Astrocyte of the spinal cord (primary cell): Measurements from ENCODE around the gene PYGO2.

Experiments
- DNase-seq: peaks from one replicate; pipeline ENCODE4 v3.0.0; 2011; ENCODE audit warnings: low read depth, low spot score
- H3K4me3 ChIP-seq: 2 replicates; pipeline ENCODE4 v1.5.1; 2011; ENCODE audit warnings: low read depth, mild to moderate bottlenecking, low read length, moderate library complexity
- in situ Hi-C: cut with HindIII; loops from 2 replicates; pipeline ENCODE4 v1.10.0; 2017; ENCODE audit warnings: low sequenced_read_pairs
- TF ChIP-seq, protein P1 (sequence below): IDR thresholded peaks from 2 replicates; pipeline ENCODE4 v1.5.1; 2012; ENCODE audit warnings: low read depth, mild to moderate bottlenecking, low read length, inconsistent platforms

The PYGO2 gene

DNA sequence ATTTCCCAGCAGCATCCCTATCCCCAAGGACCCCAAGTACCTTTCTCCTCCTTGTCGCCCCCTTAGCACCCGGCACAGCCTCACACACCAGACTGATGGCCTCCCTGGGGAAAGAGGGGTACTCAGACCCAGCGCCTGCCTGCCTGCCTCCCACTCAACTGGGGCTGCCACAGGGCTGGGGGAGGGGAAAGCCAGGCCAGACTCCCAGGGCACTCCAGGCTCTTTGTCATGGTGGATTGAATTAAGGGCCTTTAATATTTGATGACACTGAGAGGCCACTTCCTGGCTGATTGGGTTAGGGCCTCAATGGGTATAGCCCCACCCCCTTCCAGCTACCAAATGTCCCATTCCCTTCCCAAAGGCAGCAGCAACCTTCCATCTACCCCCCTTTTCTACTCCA is 7.1 kb upstream of the PYGO2 start:
- in situ Hi-C loops: no loop called here
- peak overlapping the region; percentile 73 for H3K4me3 ChIP-seq
- TF ChIP-seq, protein P1, sequence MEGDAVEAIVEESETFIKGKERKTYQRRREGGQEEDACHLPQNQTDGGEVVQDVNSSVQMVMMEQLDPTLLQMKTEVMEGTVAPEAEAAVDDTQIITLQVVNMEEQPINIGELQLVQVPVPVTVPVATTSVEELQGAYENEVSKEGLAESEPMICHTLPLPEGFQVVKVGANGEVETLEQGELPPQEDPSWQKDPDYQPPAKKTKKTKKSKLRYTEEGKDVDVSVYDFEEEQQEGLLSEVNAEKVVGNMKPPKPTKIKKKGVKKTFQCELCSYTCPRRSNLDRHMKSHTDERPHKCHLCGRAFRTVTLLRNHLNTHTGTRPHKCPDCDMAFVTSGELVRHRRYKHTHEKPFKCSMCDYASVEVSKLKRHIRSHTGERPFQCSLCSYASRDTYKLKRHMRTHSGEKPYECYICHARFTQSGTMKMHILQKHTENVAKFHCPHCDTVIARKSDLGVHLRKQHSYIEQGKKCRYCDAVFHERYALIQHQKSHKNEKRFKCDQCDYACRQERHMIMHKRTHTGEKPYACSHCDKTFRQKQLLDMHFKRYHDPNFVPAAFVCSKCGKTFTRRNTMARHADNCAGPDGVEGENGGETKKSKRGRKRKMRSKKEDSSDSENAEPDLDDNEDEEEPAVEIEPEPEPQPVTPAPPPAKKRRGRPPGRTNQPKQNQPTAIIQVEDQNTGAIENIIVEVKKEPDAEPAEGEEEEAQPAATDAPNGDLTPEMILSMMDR: no peak

DNA sequence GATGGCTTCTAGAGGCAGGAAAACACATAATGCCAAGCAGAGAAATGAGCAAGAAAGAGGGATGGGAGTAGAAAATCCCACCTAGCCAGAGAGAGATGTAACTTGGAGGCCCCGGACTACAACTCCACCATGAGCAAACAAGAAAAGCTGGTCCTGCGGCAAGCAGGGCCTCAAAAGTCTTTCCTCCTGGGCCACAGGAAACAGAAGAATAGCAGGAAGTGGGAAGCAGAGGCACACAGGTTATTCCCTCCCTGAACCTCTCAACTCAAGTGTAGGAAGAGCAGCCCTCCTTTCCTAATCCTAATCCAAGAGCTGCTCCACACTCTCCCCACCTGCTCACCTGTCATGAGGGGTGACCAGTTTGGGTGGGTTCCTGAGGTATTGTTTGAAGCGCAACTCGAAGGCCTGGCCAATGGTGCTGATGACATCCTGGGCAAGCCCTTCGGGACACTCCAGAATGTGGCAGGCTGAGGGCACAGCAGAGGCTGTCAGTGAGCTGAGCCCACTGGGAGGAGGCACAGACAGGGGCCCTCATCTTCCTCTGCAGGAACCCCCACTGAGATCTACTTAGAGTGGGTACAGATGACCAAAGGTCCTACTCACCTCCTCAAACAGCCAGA is 5.9 kb upstream of the PYGO2 start:
- peak overlapping the region; percentile 5 for H3K4me3 ChIP-seq
- in situ Hi-C loops: no loop called here
- TF ChIP-seq, protein P1: no peak
- DNase-seq: no peak

More for the DNA sequence above, 7.1 kb upstream of the PYGO2 start:
- DNase-seq: no peak

DNA sequence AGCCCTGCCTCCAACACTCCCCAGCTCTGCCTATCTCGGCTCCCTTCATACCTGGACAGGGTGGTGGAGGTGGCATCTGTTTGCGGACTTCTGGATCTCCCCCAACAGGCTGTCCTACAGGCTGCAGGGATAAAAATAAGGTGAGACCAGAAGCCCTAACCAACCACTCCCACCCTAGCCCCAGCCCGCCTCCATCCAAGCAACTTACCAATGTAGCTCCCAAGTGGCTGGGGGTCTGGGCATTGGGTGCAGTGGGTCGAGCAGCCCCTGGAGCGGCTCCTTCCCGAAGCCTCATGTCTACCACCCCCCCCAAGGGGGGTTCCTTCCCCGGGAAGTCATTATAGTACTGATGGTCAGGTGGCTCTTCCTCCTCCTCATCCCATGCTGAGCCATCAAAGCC is 4.5 kb upstream of the PYGO2 start:
- DNase-seq: no peak
- H3K4me3 ChIP-seq: no peak overlapping the region
- TF ChIP-seq, protein P1: no peak
- in situ Hi-C loops: no loop called here

DNA sequence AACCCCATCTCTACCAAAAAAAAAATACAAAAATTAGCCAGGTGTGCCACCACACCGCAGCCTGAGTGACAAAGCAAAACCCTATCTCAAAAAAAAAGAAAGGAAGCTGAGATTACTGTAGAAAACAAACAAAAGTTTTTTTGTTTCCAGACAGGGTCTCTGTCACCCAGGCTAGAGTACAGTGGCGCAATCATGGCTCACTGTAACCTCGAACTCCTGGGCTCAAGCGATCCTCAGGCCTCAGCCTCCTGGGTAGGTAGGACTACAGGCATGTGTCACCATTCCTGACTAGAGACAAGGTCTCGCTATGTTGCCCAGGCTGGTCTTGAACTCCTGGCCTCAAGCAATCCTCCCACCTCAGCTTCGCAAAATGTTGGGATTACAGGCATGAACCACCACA is 2.8 kb upstream of the PYGO2 start:
- H3K4me3 ChIP-seq: no peak overlapping the region
- TF ChIP-seq, protein P1: no peak
- in situ Hi-C loops: no loop called here
- no peak for DNase-seq

DNA sequence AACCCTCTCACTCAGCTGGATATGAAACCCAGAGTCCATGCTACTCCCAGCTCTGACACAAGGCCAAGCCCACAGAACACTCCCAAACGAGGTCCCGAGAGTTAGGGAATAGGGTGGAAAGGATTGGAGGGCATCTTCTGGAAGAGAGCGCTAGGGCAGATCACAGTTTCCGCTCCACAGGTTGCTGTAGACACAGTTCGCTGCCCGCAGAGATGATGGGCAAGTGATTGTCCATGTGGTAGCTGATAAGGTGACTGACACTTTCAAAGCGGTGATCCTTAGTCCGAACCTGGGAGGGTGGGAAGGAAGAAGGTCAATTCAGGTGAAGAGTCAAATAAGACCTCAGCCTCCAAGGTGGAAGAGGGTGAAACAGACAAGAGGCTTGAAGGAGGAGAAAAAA is 2.1 kb upstream of the PYGO2 start:
- no peak for DNase-seq
- H3K4me3 ChIP-seq: no peak overlapping the region
- TF ChIP-seq, protein P1: no peak
- in situ Hi-C loops: no loop called here

DNA sequence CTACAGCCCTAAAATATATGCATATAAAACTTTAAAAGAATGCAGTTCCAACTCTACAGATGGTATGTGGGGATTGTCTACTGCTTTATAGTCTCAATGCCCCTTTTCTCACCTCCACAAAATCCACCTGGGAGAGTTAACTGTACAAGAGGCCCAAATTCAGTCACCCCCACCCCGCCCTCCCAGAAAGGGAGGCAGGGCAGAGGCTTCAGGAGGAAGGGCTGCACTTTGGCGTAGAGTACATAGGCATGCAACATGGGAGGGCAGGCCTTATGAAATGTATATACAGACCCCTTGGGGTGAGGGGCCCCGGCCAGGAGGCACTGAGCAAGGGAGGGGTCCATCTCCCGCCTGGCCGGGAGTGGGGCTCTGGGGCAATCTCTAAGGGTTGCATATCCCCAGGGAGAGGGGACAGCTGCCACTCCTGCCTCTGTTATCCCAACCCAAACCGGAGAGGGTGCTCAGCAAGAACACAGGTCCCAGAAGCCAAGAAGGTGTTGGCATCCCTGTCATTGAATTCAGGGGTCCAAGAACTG is 1.3 kb upstream of the PYGO2 start:
- TF ChIP-seq, protein P1: no peak
- DNase-seq: no peak
- in situ Hi-C loops: no loop called here
- H3K4me3 ChIP-seq: no peak overlapping the region
